Smooth muscle cell (in vitro differentiated cells): ENCODE data around the gene PLA2G4B. TPM values are rescaled to one million over a fixed set of nuclear protein-coding genes. Genes with fewer than 3 reads are reported as not detected.

Experiments
- DNase-seq: peaks from one replicate; lab custom pipeline; 2025; ENCODE audit not compliant: unreplicated experiment; lab: John Stamatoyannopoulos, UW
- H2AFZ ChIP-seq: fragments of 200-600 bp; sonication (generic); 2 replicates; pipeline ENCODE4 v1.6.0; 2016; ENCODE audit warnings: antibody characterized with exemption, low read depth, mild to moderate bottlenecking
- H3F3A ChIP-seq: fragments of 200-600 bp; sonication (generic); 2 replicates; pipeline ENCODE4 v1.6.0; 2017; ENCODE audit warnings: antibody characterized with exemption, low read depth
- H3K27ac ChIP-seq: fragments of 200-600 bp; sonication (generic); 2 replicates; pipeline ENCODE4 v1.5.1; 2016; ENCODE audit warnings: low read depth, mild to moderate bottlenecking
- H3K27me3 ChIP-seq: fragments of 200-600 bp; sonication (generic); 2 replicates; pipeline ENCODE4 v1.6.1; 2016; ENCODE audit warnings: low read depth, mild to moderate bottlenecking
- H3K36me3 ChIP-seq: fragments of 200-600 bp; sonication (generic); 2 replicates; pipeline ENCODE4 v1.5.1; 2016; ENCODE audit warnings: low read depth
- H3K4me1 ChIP-seq: fragments of 200-600 bp; sonication (generic); 2 replicates; pipeline ENCODE4 v1.5.1; 2016; ENCODE audit warnings: low read depth
- H3K4me2 ChIP-seq: fragments of 200-600 bp; sonication (generic); 2 replicates; pipeline ENCODE4 v1.6.0; 2016; ENCODE audit warnings: mild to moderate bottlenecking
- H3K4me3 ChIP-seq: fragments of 200-600 bp; sonication (generic); 2 replicates; pipeline ENCODE4 v1.5.1; 2016; ENCODE audit warnings: mild to moderate bottlenecking
- H3K79me2 ChIP-seq: fragments of 200-600 bp; sonication (generic); 2 replicates; pipeline ENCODE4 v1.6.0; 2016; ENCODE audit warnings: low read depth, mild to moderate bottlenecking
- H3K9ac ChIP-seq: fragments of 200-600 bp; sonication (generic); 2 replicates; pipeline ENCODE4 v1.6.0; 2016; ENCODE audit warnings: low read depth
- H3K9me3 ChIP-seq: fragments of 200-600 bp; sonication (generic); replicated peaks from 2 replicates; pipeline ENCODE4 v1.5.1; 2016; ENCODE audit warnings: low read depth
- H4K20me1 ChIP-seq: fragments of 200-600 bp; sonication (generic); 2 replicates; pipeline ENCODE4 v1.6.0; 2016; ENCODE audit warnings: low read depth
- WGBS: methylation state at CpG from one replicate; pipeline ENCODE4 v1.1.7; 2016; ENCODE audit warnings: low lambda C conversion rate; 5-methylcytosine and 5-hydroxymethylcytosine counted together
- polyA plus RNA-seq: library from polyadenylated mRNA; unstranded; fragments of >200 nt; fragmentation: Nextera tagmentation; extraction: Ambion mirVana; gene quantifications from 2 replicates; pipeline ENCODE4 v1.2.1, GENCODE V29; 2016
- total RNA-seq: library from RNA; depleted of rRNA; stranded (reverse); fragments of >200 nt; gene quantifications from 2 replicates; pipeline ENCODE4 v1.2.3, GENCODE V29; 2014
- TF ChIP-seq, protein P1 (sequence below): fragments of 200-600 bp; sonication (generic); IDR thresholded peaks from 2 replicates; pipeline ENCODE4 v1.5.1; 2017; ENCODE audit warnings: borderline replicate concordance, mild to moderate bottlenecking, antibody characterized with exemption; ENCODE audit not compliant: insufficient read depth, poor library complexity, severe bottlenecking

The PLA2G4B gene
- total and polyA plus RNA-seq, 2 experiments from 2014 or later = 2.2 to 4.2 TPM

DNA sequence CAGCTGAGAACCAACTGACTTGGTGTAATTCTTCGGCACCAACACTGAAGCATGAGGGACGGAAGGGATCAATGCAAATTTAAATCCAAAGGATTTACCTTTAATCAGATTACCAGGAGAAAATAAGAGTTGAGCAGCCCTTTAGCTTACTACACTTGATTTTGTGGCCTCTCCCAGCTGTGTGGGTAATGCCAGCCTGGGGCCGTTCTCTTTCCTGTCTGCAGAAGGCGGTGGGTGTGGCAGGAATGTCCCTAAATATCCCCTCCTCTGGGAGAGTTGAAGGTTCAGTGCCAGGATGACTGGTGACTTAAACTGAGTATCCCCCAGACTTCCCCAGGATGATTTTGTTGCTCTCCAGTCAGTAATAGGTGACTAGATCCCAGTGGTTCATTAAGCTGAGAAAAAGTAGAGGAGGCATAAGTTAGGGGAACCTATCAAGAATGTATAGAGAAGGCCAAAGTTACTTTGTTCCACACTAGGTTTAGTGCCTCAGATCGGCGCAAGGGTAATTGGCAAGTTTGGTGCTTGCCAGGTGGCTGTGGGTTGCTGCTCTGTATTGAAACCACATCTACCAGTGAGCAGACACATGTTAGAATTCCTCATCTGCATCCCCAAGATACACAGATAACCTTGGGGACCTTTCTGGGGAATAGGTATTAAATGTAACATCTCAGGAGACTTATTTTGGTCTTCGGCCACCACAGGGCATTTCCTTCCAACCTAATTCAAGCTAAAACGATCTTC lies 41.3 kb upstream of the PLA2G4B start:
- WGBS = 85% methylated on average over 8 of the region's 8 CpGs
- peak overlapping the region; percentile 0 for H3K4me2 ChIP-seq
- no peaks in the 10 kb centered on the region for H3K79me2 ChIP-seq

DNA sequence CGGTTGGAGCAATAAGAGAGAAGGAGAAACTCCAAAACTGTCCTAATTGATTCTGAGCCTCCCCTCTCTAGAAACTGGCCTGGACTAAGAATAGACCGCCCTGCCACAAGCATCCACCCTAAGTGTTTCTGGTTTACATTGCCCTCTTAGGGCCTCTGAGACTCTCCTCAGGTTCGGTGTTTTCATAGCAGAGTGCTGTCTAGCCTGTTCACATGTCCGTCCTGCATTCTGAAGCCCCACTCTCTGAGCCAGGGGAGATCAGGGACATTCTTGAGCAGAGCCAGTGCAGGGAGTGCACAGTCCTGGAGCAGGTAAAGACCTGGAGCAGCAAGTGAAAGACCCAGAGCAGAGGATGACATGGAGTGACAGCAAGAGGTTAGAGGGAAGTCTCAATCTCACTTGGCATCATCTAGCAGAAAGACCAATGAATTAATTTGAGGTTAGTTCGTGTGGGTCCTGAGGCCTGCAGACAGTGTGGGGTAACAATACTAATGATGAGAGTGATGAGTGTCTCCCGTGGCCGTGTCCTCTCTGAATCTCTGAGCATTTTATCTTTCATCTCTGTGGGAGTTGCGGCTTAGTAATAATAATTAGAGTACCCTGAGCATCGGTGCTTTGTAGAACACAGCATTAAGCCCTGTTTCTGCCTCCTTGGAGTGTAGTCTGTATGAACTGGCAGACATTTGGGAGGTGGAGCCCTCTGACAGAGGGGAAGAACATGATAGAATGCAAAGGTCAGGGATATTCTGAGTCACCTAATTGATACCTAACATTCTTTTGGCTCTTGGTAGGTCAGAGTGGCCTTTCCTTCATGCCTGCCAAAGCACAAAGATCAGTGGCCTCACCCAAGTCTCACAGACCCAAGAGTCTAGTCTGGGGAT lies 39.8 kb upstream of the PLA2G4B start:
- Histone ChIP-seq H3K4me2 (no peak overlapping the region), H3K9me3 (no peaks in the 10 kb centered on the region), H3K4me1 (no peaks in the 10 kb centered on the region), H3K4me3 (no peak overlapping the region), H3K27ac (no peak overlapping the region), H2AFZ (no peak overlapping the region), H3K36me3 (no peaks in the 10 kb centered on the region), H3K27me3 (no peaks in the 10 kb centered on the region), H3K9ac (no peak overlapping the region), H3K79me2 (no peaks in the 10 kb centered on the region), H4K20me1 (peaks cover 48% of the 10 kb centered on the region), H3F3A (no peaks in the 10 kb centered on the region)
- DNase-seq = no peak
- TF ChIP-seq, protein P1, sequence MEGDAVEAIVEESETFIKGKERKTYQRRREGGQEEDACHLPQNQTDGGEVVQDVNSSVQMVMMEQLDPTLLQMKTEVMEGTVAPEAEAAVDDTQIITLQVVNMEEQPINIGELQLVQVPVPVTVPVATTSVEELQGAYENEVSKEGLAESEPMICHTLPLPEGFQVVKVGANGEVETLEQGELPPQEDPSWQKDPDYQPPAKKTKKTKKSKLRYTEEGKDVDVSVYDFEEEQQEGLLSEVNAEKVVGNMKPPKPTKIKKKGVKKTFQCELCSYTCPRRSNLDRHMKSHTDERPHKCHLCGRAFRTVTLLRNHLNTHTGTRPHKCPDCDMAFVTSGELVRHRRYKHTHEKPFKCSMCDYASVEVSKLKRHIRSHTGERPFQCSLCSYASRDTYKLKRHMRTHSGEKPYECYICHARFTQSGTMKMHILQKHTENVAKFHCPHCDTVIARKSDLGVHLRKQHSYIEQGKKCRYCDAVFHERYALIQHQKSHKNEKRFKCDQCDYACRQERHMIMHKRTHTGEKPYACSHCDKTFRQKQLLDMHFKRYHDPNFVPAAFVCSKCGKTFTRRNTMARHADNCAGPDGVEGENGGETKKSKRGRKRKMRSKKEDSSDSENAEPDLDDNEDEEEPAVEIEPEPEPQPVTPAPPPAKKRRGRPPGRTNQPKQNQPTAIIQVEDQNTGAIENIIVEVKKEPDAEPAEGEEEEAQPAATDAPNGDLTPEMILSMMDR = no peak
- 84% methylated on average over 9 of the region's 9 CpGs for WGBS

More for the DNA sequence above, 41.3 kb upstream of the PLA2G4B start:
- Histone ChIP-seq H4K20me1 (peaks cover 63% of the 10 kb centered on the region), H3F3A (no peaks in the 10 kb centered on the region), H3K36me3 (no peaks in the 10 kb centered on the region), H3K4me3 (no peak overlapping the region), H2AFZ (no peak overlapping the region), H3K4me1 (no peaks in the 10 kb centered on the region), H3K9me3 (no peaks in the 10 kb centered on the region), H3K27me3 (no peaks in the 10 kb centered on the region), H3K9ac (no peak overlapping the region), H3K27ac (no peak overlapping the region)
- no peak for DNase-seq
- TF ChIP-seq, protein P1 = no peak

GRCh38 chr15:41799488-41799805 lies 39.2 kb upstream of the PLA2G4B start:
- H3K79me2 ChIP-seq = no peaks in the 10 kb centered on the region
- DNase-seq = no peak
- no peaks in the 10 kb centered on the region for H3K27me3 ChIP-seq
- H2AFZ ChIP-seq = no peak overlapping the region
- H3K27ac ChIP-seq = no peak overlapping the region
- WGBS = 92% methylated on average over 5 of the region's 5 CpGs
- no peaks in the 10 kb centered on the region for H3K9me3 ChIP-seq
- H3K9ac ChIP-seq = no peak overlapping the region
- peaks cover 42% of the 10 kb centered on the region for H4K20me1 ChIP-seq
- H3K4me3 ChIP-seq = no peak overlapping the region
- no peaks in the 10 kb centered on the region for H3F3A ChIP-seq
- H3K4me1 ChIP-seq = no peaks in the 10 kb centered on the region
- TF ChIP-seq, protein P1 = no peak
- no peaks in the 10 kb centered on the region for H3K36me3 ChIP-seq
- H3K4me2 ChIP-seq = no peak overlapping the region
